Astrocyte of the cerebellum (primary cell): Measurements from ENCODE around the gene MAT2A.

Experiments used
- DNase-seq: peaks from one replicate; pipeline ENCODE4 v3.0.0-alpha.2; 2011; ENCODE audit warnings: low read depth
- H3K4me3 ChIP-seq: 2 replicates; pipeline ENCODE4 v1.5.1; 2011; ENCODE audit warnings: mild to moderate bottlenecking, low read depth, low read length, moderate library complexity
- in situ Hi-C: cut with HindIII; loops from 2 replicates; pipeline ENCODE4 v1.10.0; 2017; ENCODE audit warnings: low sequenced_read_pairs
- TF ChIP-seq, protein P1 (sequence below): IDR thresholded peaks from 2 replicates; pipeline ENCODE4 v1.5.1; 2012; ENCODE audit warnings: low read length, low read depth, moderate library complexity, mild to moderate bottlenecking; ENCODE audit errors: missing control alignments

Gene MAT2A

GRCh38 chr2:85503168-85503850, 35.7 kb upstream of the MAT2A start:
- in situ Hi-C loops, result no loop called here

DNA sequence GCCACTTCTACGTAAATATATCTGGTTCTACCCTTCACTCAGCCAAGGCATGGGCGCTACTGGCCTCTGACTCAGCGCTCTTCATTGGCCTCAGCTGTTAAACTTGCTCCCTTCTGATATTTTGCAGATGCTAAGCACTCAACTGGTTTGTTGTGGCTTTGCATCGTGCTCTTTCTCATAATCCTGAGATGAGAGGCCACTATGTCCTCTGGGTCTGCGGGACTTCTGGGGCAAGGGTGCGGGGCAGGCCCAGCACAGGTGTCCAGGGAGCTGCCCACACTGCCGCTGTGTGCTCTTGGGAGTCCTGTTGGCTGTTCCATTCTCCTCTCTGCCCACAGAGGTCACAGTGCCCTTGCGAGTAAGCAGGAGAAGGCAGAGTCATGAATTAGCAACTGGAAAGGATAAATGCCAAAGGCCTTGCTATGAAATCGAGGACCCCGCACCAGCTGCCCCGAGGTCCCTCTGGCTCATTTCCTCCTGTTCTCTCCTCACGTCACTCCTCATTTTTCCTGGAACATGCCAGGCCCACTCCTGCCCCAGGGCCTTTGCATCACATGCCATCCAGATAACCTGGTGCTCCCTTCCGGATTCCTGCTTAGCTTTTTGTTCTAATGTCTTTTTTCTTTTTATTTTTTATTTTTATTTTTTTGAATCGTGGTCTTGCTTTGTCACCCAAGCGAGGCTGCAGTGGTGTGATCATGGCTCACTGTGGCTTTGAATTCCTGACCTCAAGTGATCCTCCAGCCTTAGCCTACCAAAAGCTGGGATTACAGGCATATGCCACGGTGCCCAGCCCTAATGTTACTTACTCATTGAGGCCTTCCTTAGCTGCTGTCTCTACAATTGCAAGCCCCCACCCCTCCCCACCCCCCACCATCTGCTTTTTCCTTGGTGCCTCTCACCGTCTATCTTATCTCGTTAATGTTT, 34.9 kb upstream of the MAT2A start:
- in situ Hi-C loops, result no loop called here
- TF ChIP-seq, protein P1, sequence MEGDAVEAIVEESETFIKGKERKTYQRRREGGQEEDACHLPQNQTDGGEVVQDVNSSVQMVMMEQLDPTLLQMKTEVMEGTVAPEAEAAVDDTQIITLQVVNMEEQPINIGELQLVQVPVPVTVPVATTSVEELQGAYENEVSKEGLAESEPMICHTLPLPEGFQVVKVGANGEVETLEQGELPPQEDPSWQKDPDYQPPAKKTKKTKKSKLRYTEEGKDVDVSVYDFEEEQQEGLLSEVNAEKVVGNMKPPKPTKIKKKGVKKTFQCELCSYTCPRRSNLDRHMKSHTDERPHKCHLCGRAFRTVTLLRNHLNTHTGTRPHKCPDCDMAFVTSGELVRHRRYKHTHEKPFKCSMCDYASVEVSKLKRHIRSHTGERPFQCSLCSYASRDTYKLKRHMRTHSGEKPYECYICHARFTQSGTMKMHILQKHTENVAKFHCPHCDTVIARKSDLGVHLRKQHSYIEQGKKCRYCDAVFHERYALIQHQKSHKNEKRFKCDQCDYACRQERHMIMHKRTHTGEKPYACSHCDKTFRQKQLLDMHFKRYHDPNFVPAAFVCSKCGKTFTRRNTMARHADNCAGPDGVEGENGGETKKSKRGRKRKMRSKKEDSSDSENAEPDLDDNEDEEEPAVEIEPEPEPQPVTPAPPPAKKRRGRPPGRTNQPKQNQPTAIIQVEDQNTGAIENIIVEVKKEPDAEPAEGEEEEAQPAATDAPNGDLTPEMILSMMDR, result no peak
- no peak overlapping the region for H3K4me3 ChIP-seq
- DNase-seq, result no peak

More at GRCh38 chr2:85503168-85503850, 35.7 kb upstream of the MAT2A start:
- TF ChIP-seq, protein P1, result no peak
- H3K4me3 ChIP-seq, result no peak overlapping the region
- no peak for DNase-seq

GRCh38 chr2:85504778-85505261, 34.1 kb upstream of the MAT2A start:
- in situ Hi-C loops, result no loop called here
- TF ChIP-seq, protein P1, result no peak
- DNase-seq, result peak; percentile 76
- no peak overlapping the region for H3K4me3 ChIP-seq

DNA sequence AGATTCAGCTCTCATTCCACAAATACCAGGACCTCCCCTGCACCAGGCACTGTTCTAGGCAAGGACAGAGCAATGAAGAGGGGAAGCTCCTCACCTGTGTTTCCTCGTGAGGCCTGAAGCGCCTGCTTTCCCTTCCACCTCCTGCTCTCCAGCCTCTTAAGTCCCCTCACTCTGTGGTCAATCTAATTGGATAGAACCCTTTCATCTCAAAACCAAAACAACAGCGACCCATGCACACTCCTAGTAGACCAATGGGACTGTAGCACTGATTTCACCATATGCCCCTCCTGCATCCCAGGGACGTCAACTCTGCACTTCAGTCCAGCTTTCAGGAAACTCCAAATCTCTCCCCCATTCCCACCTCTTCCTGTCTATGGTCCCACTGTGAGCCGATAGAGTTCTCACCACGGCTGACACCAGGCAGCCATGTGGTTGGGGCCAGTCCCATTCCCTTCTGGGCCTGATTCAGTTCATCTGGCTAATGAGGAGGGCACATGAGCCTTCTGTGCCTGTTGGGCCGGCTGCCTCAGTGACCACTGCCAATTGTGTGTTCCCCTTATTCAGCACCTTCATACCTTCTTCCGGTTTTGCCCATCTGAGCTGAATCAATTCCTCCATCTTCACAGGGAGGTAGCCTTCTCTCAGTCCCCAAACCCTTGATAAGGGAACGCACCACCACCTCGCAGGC, 33.3 kb upstream of the MAT2A start:
- TF ChIP-seq, protein P1, result no peak
- no peak for DNase-seq
- no peak overlapping the region for H3K4me3 ChIP-seq
- in situ Hi-C loops, result no loop called here

- DNase-seq, result no peak
- in situ Hi-C loops, result no loop called here
- no peak overlapping the region for H3K4me3 ChIP-seq
- TF ChIP-seq, protein P1, result no peak
Measured at GRCh38 chr2:85506768-85507181, 32.2 kb upstream of the MAT2A start.

GRCh38 chr2:85511008-85511811, 27.8 kb upstream of the MAT2A start:
- no peak overlapping the region for H3K4me3 ChIP-seq
- TF ChIP-seq, protein P1, result no peak
- in situ Hi-C loops, result no loop called here
- DNase-seq, result no peak
